Measurements from ENCODE around the gene WDFY4. TPM values are rescaled to one million over a fixed set of nuclear protein-coding genes. Genes with fewer than 3 reads are reported as not detected.

Gene WDFY4
- polyA plus RNA-seq, 1 donor from 2014 or later, result not detected

GRCh38 chr10:48941427-48942075 is 256.9 kb downstream of the WDFY4 start:
- no peak overlapping the region for H3K4me3 ChIP-seq (ENCODE audit: low read length)
- H3K36me3 ChIP-seq (ENCODE audit: insufficient read depth, low read length), result no peaks in the 10 kb centered on the region
- no peaks in the 10 kb centered on the region for H3F3A ChIP-seq (ENCODE audit: insufficient read depth, low read length, poor library complexity, severe bottlenecking)
- TF ChIP-seq EZH2 (IDR thresholded peaks at IDR 0.05; ENCODE audit: borderline replicate concordance, insufficient read depth, low read length, poor library complexity, severe bottlenecking) (no peak), SMC3 (conservative IDR thresholded peaks at IDR 0.05; ENCODE audit: poor library complexity) (no peak), REST (IDR thresholded peaks at IDR 0.05; ENCODE audit: borderline replicate concordance) (no peak), MXI1 (conservative IDR thresholded peaks at IDR 0.05; ENCODE audit: poor library complexity, severe bottlenecking) (no peak), RAD21 (conservative IDR thresholded peaks at IDR 0.05) (no peak), TAF1 (IDR thresholded peaks at IDR 0.05; ENCODE audit: low read depth) (no peak), EP300 (conservative IDR thresholded peaks at IDR 0.05; ENCODE audit: poor library complexity, severe bottlenecking) (no peak), POLR2AphosphoS5 (IDR thresholded peaks at IDR 0.05) (no peak), CTCF (IDR thresholded peaks at IDR 0.05; ENCODE audit: poor library complexity, severe bottlenecking) (no peak)
- H2AFZ ChIP-seq (ENCODE audit: low read depth, low read length), result no peak overlapping the region
- no peaks in the 10 kb centered on the region for H3K27me3 ChIP-seq (ENCODE audit: insufficient read depth, low read depth, low read length)
- no peak overlapping the region for H3K4me2 ChIP-seq (ENCODE audit: low read length)
- H3K9ac ChIP-seq (ENCODE audit: low read length), result no peak overlapping the region
- no peaks in the 10 kb centered on the region for H3K79me2 ChIP-seq (replicated peaks; ENCODE audit: insufficient read depth, low read length)
- H4K20me1 ChIP-seq (ENCODE audit: insufficient read depth), result no peaks in the 10 kb centered on the region
- H3K9me2 ChIP-seq (ENCODE audit: insufficient read depth, low read length), result no peaks in the 10 kb centered on the region
- H3K9me3 ChIP-seq (ENCODE audit: low read length), result no peaks in the 10 kb centered on the region
- no peak overlapping the region for H3K27ac ChIP-seq (ENCODE audit: low read length)

- no peaks in the 10 kb centered on the region for H3K9me3 ChIP-seq (ENCODE audit: low read length)
- H2AFZ ChIP-seq (ENCODE audit: low read depth, low read length), result no peak overlapping the region
- H3K4me2 ChIP-seq (ENCODE audit: low read length), result no peak overlapping the region
- no peaks in the 10 kb centered on the region for H3K79me2 ChIP-seq (replicated peaks; ENCODE audit: insufficient read depth, low read length)
- H3F3A ChIP-seq (ENCODE audit: insufficient read depth, low read length, poor library complexity, severe bottlenecking), result no peaks in the 10 kb centered on the region
- H3K4me3 ChIP-seq (ENCODE audit: low read length), result no peak overlapping the region
- H3K36me3 ChIP-seq (ENCODE audit: insufficient read depth, low read length), result no peaks in the 10 kb centered on the region
- no peak overlapping the region for H3K9ac ChIP-seq (ENCODE audit: low read length)
- TF ChIP-seq CTCF (IDR thresholded peaks at IDR 0.05; ENCODE audit: poor library complexity, severe bottlenecking) (no peak), EP300 (conservative IDR thresholded peaks at IDR 0.05; ENCODE audit: poor library complexity, severe bottlenecking) (no peak), RAD21 (conservative IDR thresholded peaks at IDR 0.05) (no peak), MXI1 (conservative IDR thresholded peaks at IDR 0.05; ENCODE audit: poor library complexity, severe bottlenecking) (no peak), TAF1 (IDR thresholded peaks at IDR 0.05; ENCODE audit: low read depth) (no peak), REST (IDR thresholded peaks at IDR 0.05; ENCODE audit: borderline replicate concordance) (no peak), SMC3 (conservative IDR thresholded peaks at IDR 0.05; ENCODE audit: poor library complexity) (no peak), POLR2AphosphoS5 (IDR thresholded peaks at IDR 0.05) (no peak), EZH2 (IDR thresholded peaks at IDR 0.05; ENCODE audit: borderline replicate concordance, insufficient read depth, low read length, poor library complexity, severe bottlenecking) (no peak)
- no peaks in the 10 kb centered on the region for H3K27me3 ChIP-seq (ENCODE audit: insufficient read depth, low read depth, low read length)
- no peaks in the 10 kb centered on the region for H4K20me1 ChIP-seq (ENCODE audit: insufficient read depth)
- no peaks in the 10 kb centered on the region for H3K9me2 ChIP-seq (ENCODE audit: insufficient read depth, low read length)
- no peak overlapping the region for H3K27ac ChIP-seq (ENCODE audit: low read length)
These were observed 258.4 kb downstream of the WDFY4 start for GRCh38 chr10:48943096-48943495.
